Myocyte (in vitro differentiated cells): ENCODE results near the gene OGFOD3. TPM values are rescaled to one million over a fixed set of nuclear protein-coding genes. Genes with fewer than 3 reads are reported as not detected.

Experiments
- DNase-seq: peaks from one replicate; pipeline ENCODE4 v3.0.0-alpha.2; 2012; ENCODE audit warnings: low read depth
- total RNA-seq: library from RNA; depleted of rRNA; stranded (reverse); fragments of >200 nt; gene quantifications from 2 replicates; pipeline ENCODE4 v1.2.3, GENCODE V29; 2014

OGFOD3 gene
- total RNA-seq, 1 donor from 2014 or later, result 37.4 TPM

- peak; percentile 93 for DNase-seq
These were observed 10.0 kb downstream of the OGFOD3 start for GRCh38 chr17:82408288-82408937.

GRCh38 chr17:82407255-82407654 lies 11.1 kb downstream of the OGFOD3 start:
- DNase-seq, result peak; percentile 91

GRCh38 chr17:82406131-82406671 lies 12.2 kb downstream of the OGFOD3 start:
- DNase-seq, result no peak

GRCh38 chr17:82405051-82405450 lies 13.3 kb downstream of the OGFOD3 start:
- DNase-seq, result no peak

- no peak for DNase-seq
These were observed 14.4 kb downstream of the OGFOD3 start for GRCh38 chr17:82403662-82404660.

- no peak for DNase-seq
These were observed 15.5 kb downstream of the OGFOD3 start for GRCh38 chr17:82402865-82403264.

GRCh38 chr17:82400830-82401229 lies 17.6 kb downstream of the OGFOD3 start:
- peak; percentile 88 for DNase-seq

- peak; percentile 81 for DNase-seq
These were observed 18.2 kb downstream of the OGFOD3 start for GRCh38 chr17:82400206-82400605.

- peak; percentile 98 for DNase-seq
These were observed 18.7 kb downstream of the OGFOD3 start for GRCh38 chr17:82399601-82400101.

GRCh38 chr17:82399041-82399441 lies 19.3 kb downstream of the OGFOD3 start:
- peak; percentile 97 for DNase-seq

- no peak for DNase-seq
These were observed 20.7 kb downstream of the OGFOD3 start for GRCh38 chr17:82397449-82398335.

- peak; percentile 93 for DNase-seq
These were observed 21.6 kb downstream of the OGFOD3 start for GRCh38 chr17:82396601-82397435.

GRCh38 chr17:82394278-82394677 lies 24.1 kb downstream of the OGFOD3 start:
- DNase-seq, result no peak

GRCh38 chr17:82392941-82393340 lies 25.4 kb downstream of the OGFOD3 start:
- no peak for DNase-seq

- DNase-seq, result no peak
These were observed 26.0 kb downstream of the OGFOD3 start for GRCh38 chr17:82392209-82392920.

- no peak for DNase-seq
These were observed 26.8 kb downstream of the OGFOD3 start for GRCh38 chr17:82391496-82392066.

- DNase-seq, result peak; percentile 67
These were observed 27.4 kb downstream of the OGFOD3 start for GRCh38 chr17:82390860-82391435.
